ENCODE results near the gene ZPBP2.

GRCh38 chr17:39838784-39839183 is 29.2 kb upstream of the ZPBP2 start:
- TF ChIP-seq CTCF (IDR thresholded peaks at IDR 0.05 in 2 of 3, conservative IDR thresholded peaks at IDR 0.05 in 1 of 3; ENCODE audit: borderline replicate concordance in 1 of 3, insufficient read depth in 1 of 3, low read depth in 2 of 3, low read length in 2 of 3) (no peak), REST (IDR thresholded peaks at IDR 0.05; ENCODE audit: low read depth) (no peak), MAX (IDR thresholded peaks at IDR 0.05) (no peak), ZBTB33 (IDR thresholded peaks at IDR 0.05; ENCODE audit: extremely low read depth, insufficient replicate concordance, low read length) (no peak), SIN3A (IDR thresholded peaks at IDR 0.05; ENCODE audit: low read depth) (no peak), ZFX (IDR thresholded peaks at IDR 0.05) (no peak), EZH2 (IDR thresholded peaks at IDR 0.05) (no peak)

Measured in HCT116 (cell line).